ENCODE results near the gene CHERP. TPM values are rescaled to one million over a fixed set of nuclear protein-coding genes. Genes with fewer than 3 reads are reported as not detected.
A peak's percentile ranks its signal among the peaks of the same experiment; 100 is the strongest.

The CHERP gene
- total and polyA plus RNA-seq, 2 of the 13 experiments (the other 11 are each of a cell fraction or from before 2014, with no cell fraction given), result 4.3 to 5.4 TPM

DNA sequence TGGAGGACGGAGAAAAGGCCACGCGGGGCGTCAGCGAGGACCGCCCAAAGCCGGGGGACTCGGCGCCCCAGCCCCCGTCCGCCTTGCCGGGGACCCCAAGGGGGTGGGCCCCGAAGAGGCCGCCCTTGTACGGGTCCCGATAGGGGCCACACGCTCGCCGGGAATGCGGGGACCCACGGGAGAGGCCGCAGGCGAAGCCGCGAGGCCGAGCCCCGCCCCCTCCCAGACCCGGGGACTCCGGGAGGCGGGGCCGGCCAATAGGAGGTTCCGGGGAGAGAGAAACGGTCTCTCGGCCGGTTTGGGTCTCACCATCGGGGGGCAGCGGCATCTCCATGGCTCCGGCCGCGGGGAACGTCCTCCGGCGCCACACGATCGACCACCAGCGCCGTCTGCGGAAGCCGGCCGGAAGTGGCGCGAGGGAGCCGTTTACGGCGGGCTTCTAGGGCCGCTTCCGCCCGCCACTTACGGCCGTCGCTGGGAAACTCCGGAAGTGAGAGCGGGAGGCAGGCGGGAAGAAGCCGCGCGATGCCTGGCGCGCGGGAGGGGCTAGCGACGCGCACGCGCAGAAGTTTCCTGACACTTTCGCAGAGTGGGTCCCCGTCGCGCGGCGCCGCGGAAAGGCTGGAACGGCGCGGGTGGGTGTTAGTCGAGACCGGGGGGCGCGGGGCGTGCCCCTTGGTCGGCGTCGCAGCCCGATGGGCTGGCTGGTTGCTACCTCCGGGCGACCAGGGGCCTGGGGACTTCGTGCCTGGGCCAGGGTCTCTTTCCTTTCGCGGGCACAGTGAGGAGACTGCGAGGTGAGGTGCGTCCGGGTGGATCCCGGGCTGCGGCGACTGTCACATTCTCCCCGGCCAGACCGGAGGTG, at the start of gene CHERP (continued):
- TF ChIP-seq, protein P1, sequence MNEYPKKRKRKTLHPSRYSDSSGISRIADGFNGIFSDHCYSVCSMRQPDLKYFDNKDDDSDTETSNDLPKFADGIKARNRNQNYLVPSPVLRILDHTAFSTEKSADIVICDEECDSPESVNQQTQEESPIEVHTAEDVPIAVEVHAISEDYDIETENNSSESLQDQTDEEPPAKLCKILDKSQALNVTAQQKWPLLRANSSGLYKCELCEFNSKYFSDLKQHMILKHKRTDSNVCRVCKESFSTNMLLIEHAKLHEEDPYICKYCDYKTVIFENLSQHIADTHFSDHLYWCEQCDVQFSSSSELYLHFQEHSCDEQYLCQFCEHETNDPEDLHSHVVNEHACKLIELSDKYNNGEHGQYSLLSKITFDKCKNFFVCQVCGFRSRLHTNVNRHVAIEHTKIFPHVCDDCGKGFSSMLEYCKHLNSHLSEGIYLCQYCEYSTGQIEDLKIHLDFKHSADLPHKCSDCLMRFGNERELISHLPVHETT (CRISPR knock-in tag; conservative IDR thresholded peaks at IDR 0.05), result peak; percentile 83; the same call in 1 of the 2 replicates
- TF ChIP-seq PHB2 (IDR thresholded peaks at IDR 0.05; ENCODE audit: partially characterized antibody), result no peak
- no peak for TF ChIP-seq ZNF10 (CRISPR knock-in tag; IDR thresholded peaks at IDR 0.05; ENCODE audit: borderline replicate concordance, low read depth)
- no peak for TF ChIP-seq RFXANK (CRISPR knock-in tag; IDR thresholded peaks at IDR 0.05)
- no peak for TF ChIP-seq NR1H2 (CRISPR knock-in tag; IDR thresholded peaks at IDR 0.05; ENCODE audit: borderline replicate concordance, low read depth)
- peak; percentile 67; the same call in 1 of the 2 replicates for TF ChIP-seq ZNF724P (CRISPR knock-in tag; IDR thresholded peaks at IDR 0.05; ENCODE audit: borderline replicate concordance)
- peak; percentile 7; the same call in 1 of the 2 replicates for TF ChIP-seq MNT (IDR thresholded peaks at IDR 0.05)
- TF ChIP-seq MAFK (conservative IDR thresholded peaks at IDR 0.05 in 1 of 2, IDR thresholded peaks at IDR 0.05 in 1 of 2; ENCODE audit: low read length in 2 of 2), result no peak
- TF ChIP-seq POLR2A (IDR thresholded peaks at IDR 0.05; ENCODE audit: insufficient read depth in 1 of 2, low read depth in 2 of 2, low read length in 2 of 2), result peak; percentile 76 to 95
- TF ChIP-seq, protein P2, sequence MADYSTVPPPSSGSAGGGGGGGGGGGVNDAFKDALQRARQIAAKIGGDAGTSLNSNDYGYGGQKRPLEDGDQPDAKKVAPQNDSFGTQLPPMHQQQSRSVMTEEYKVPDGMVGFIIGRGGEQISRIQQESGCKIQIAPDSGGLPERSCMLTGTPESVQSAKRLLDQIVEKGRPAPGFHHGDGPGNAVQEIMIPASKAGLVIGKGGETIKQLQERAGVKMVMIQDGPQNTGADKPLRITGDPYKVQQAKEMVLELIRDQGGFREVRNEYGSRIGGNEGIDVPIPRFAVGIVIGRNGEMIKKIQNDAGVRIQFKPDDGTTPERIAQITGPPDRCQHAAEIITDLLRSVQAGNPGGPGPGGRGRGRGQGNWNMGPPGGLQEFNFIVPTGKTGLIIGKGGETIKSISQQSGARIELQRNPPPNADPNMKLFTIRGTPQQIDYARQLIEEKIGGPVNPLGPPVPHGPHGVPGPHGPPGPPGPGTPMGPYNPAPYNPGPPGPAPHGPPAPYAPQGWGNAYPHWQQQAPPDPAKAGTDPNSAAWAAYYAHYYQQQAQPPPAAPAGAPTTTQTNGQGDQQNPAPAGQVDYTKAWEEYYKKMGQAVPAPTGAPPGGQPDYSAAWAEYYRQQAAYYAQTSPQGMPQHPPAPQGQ (CRISPR knock-in tag; IDR thresholded peaks at IDR 0.05; ENCODE audit: borderline replicate concordance), result no peak
- TF ChIP-seq, protein P3, sequence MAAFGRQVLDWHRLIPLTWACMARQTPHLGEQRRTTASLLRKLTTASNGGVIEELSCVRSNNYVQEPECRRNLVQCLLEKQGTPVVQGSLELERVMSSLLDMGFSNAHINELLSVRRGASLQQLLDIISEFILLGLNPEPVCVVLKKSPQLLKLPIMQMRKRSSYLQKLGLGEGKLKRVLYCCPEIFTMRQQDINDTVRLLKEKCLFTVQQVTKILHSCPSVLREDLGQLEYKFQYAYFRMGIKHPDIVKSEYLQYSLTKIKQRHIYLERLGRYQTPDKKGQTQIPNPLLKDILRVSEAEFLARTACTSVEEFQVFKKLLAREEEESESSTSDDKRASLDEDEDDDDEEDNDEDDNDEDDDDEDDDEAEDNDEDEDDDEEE (CRISPR knock-in tag; IDR thresholded peaks at IDR 0.05), result no peak
- 0 out of 2 replicates have a peak, but pooled peaks have one; percentile 35 for TF ChIP-seq SP5 (CRISPR knock-in tag; IDR thresholded peaks at IDR 0.05; ENCODE audit: borderline replicate concordance, low read depth)
- 0 out of 2 replicates have a peak, but pooled peaks have one; percentile 27 for TF ChIP-seq HNRNPL (IDR thresholded peaks at IDR 0.05; ENCODE audit: low read depth, low read length)
- no peak for TF ChIP-seq CERS6 (CRISPR knock-in tag; IDR thresholded peaks at IDR 0.05)
- TF ChIP-seq, protein P4, sequence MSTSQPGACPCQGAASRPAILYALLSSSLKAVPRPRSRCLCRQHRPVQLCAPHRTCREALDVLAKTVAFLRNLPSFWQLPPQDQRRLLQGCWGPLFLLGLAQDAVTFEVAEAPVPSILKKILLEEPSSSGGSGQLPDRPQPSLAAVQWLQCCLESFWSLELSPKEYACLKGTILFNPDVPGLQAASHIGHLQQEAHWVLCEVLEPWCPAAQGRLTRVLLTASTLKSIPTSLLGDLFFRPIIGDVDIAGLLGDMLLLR (CRISPR knock-in tag; IDR thresholded peaks at IDR 0.05), result peak; percentile 71; the same call in 1 of the 2 replicates
- peak; percentile 62; the same call in 1 of the 2 replicates for TF ChIP-seq TOPORS (CRISPR knock-in tag; IDR thresholded peaks at IDR 0.05)
- peak; percentile 82; the same call in 1 of the 2 replicates for TF ChIP-seq THAP7 (CRISPR knock-in tag; IDR thresholded peaks at IDR 0.05)
- TF ChIP-seq, protein P5, sequence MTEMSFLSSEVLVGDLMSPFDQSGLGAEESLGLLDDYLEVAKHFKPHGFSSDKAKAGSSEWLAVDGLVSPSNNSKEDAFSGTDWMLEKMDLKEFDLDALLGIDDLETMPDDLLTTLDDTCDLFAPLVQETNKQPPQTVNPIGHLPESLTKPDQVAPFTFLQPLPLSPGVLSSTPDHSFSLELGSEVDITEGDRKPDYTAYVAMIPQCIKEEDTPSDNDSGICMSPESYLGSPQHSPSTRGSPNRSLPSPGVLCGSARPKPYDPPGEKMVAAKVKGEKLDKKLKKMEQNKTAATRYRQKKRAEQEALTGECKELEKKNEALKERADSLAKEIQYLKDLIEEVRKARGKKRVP (CRISPR knock-in tag; IDR thresholded peaks at IDR 0.05), result no peak

Measured in HepG2 (cell line).